HG03378 (cell line): Measurements from ENCODE around the gene BRCC3.

Experiments
- ATAC-seq: cut with Tn5 transposase; IDR thresholded peaks from one replicate; pipeline ENCODE4 v1.9.1; 2021; ENCODE audit warnings: mild to moderate bottlenecking, moderate library complexity; ENCODE audit not compliant: unreplicated experiment

The BRCC3 gene

GRCh38 chrX:155056877-155057792 lies 14.2 kb upstream of the BRCC3 start:
- ATAC-seq = peak; percentile 90

GRCh38 chrX:155061760-155062159 lies 9.5 kb upstream of the BRCC3 start:
- ATAC-seq = no peak

- no peak for ATAC-seq
These were observed 6.1 kb upstream of the BRCC3 start for GRCh38 chrX:155065035-155065734.

- no peak for ATAC-seq
These were observed 3.1 kb upstream of the BRCC3 start for GRCh38 chrX:155068165-155068564.

- ATAC-seq = no peak
These were observed 1.9 kb upstream of the BRCC3 start for GRCh38 chrX:155069414-155069813.

- ATAC-seq = no peak
These were observed 1.3 kb upstream of the BRCC3 start for GRCh38 chrX:155070038-155070437.

- ATAC-seq = no peak
These were observed 689 bp upstream of the BRCC3 start for GRCh38 chrX:155070663-155070974.

- no peak for ATAC-seq
These were observed 479 bp downstream of the BRCC3 start for GRCh38 chrX:155071694-155072280.

GRCh38 chrX:155086202-155086840 lies 15.0 kb downstream of the BRCC3 start:
- ATAC-seq = no peak

- ATAC-seq = no peak
These were observed 15.8 kb downstream of the BRCC3 start for GRCh38 chrX:155086961-155087735.

GRCh38 chrX:155094468-155095061 lies 23.3 kb downstream of the BRCC3 start:
- peak; percentile 75 for ATAC-seq

GRCh38 chrX:155105919-155106318 lies 34.6 kb downstream of the BRCC3 start:
- ATAC-seq = no peak

- no peak for ATAC-seq
These were observed 37.1 kb downstream of the BRCC3 start for GRCh38 chrX:155108427-155108826.

- ATAC-seq = no peak
These were observed 40.9 kb downstream of the BRCC3 start for GRCh38 chrX:155112171-155112570.

- ATAC-seq = no peak
These were observed 41.8 kb downstream of the BRCC3 start for GRCh38 chrX:155113097-155113496.

- no peak for ATAC-seq
These were observed 44.0 kb downstream of the BRCC3 start for GRCh38 chrX:155115174-155115819.

- no peak for ATAC-seq
These were observed 56.2 kb downstream of the BRCC3 start for GRCh38 chrX:155127465-155127864.

- ATAC-seq = no peak
These were observed 56.6 kb downstream of the BRCC3 start for GRCh38 chrX:155127940-155128339.

- no peak for ATAC-seq
These were observed 60.8 kb downstream of the BRCC3 start for GRCh38 chrX:155132110-155132509.

- ATAC-seq = no peak
These were observed 62.9 kb downstream of the BRCC3 start for GRCh38 chrX:155134255-155134654.
